A549 (cell line): ENCODE results near the gene NELFB. TPM values are rescaled to one million over a fixed set of nuclear protein-coding genes. Genes with fewer than 3 reads are reported as not detected.

Experiments used
- ATAC-seq, 2 experiments: fragments of 200-7000 bp in 1 of 2; fragments of >200 bp in 1 of 2; cut with Nextera tagmentation in 1 of 2; cut with Tn5 transposase in 1 of 2; 3 replicates each; pipeline versions ENCODE4 v1.8.0 to v1.9.1; 2018 to 2020; ENCODE audit warnings: mild to moderate bottlenecking in 1 of 2, moderate library complexity in 1 of 2
- CTCF ChIA-PET: fragments of 300-600 bp; sonication (Branson Sonifier 250); formaldehyde crosslinking; extraction: SDS; loops from one replicate; lab custom pipeline; 2021; ENCODE audit warnings: antibody characterized with exemption, inconsistent platforms; lab: Yijun Ruan, JAX
- POLR2A ChIA-PET: fragments of 350-600 bp; formaldehyde crosslinking; extraction: SDS; loops from one replicate; lab custom pipeline; 2021; ENCODE audit warnings: antibody characterized with exemption, inconsistent platforms; lab: Yijun Ruan, JAX
- DNase-seq, 2 experiments: peaks; one replicate each; pipeline versions ENCODE4 v3.0.0 to v3.0.0-alpha.2; 2011 to 2016; ENCODE audit warnings: low read depth in 1 of 2, low spot score in 1 of 2
- FAIRE-seq: peaks from 2 replicates; lab custom pipeline; 2011; peaks lifted over from hg19 to GRCh38; lab: Jason Lieb, UNC
- H3K27ac ChIP-seq, 2 experiments: fragments of >200 bp; sonication (Bioruptor Twin); formaldehyde crosslinking; 3 replicates each; pipeline ENCODE4 v1.5.1; 2016 to 2017
- H3K4me1 ChIP-seq: fragments of >200 bp; sonication (Bioruptor Twin); formaldehyde crosslinking; 3 replicates; pipeline ENCODE4 v1.6.1; 2016
- H3K4me2 ChIP-seq: fragments of >200 bp; sonication (Bioruptor Twin); formaldehyde crosslinking; 3 replicates; pipeline ENCODE4 v1.6.1; 2016
- H3K4me3 ChIP-seq: fragments of >200 bp; sonication (Bioruptor Twin); formaldehyde crosslinking; 3 replicates; pipeline ENCODE4 v1.5.1; 2016
- H3K9me3 ChIP-seq: fragments of >200 bp; sonication (Bioruptor Twin); formaldehyde crosslinking; 3 replicates; pipeline ENCODE4 v1.6.1; 2016
- BHLHE40 ChIP-seq: IDR thresholded peaks from 2 replicates; pipeline ENCODE4 v1.6.1; 2012; ENCODE audit warnings: low read depth, low read length, inconsistent platforms
- CBX8 ChIP-seq: fragments of 200-600 bp; sonication (generic); IDR thresholded peaks from 2 replicates; pipeline ENCODE4 v1.6.1; 2016
- CEBPB ChIP-seq, 2 experiments: fragments of >200 bp in 1 of 2; sonication (Bioruptor Twin) in 1 of 2; formaldehyde crosslinking in 1 of 2; IDR thresholded peaks; 2 replicates each; pipeline ENCODE4 v1.6.1; 2012 to 2016
- CHD4 ChIP-seq: fragments of 200-600 bp; sonication (generic); IDR thresholded peaks from 2 replicates; pipeline ENCODE4 v1.6.1; 2016; ENCODE audit warnings: antibody characterized with exemption, mild to moderate bottlenecking, borderline replicate concordance
- FOXS1 ChIP-seq: fragments of 250-450 bp; sonication (Bioruptor Pico); IDR thresholded peaks from 2 replicates; pipeline ENCODE4 v1.5.0; 2020; ENCODE audit warnings: mild to moderate bottlenecking, moderate library complexity
- HEYL ChIP-seq: fragments of 250-450 bp; sonication (Bioruptor Pico); IDR thresholded peaks from 2 replicates; pipeline ENCODE4 v1.8.0; 2021; ENCODE audit warnings: mild to moderate bottlenecking, moderate library complexity
- HOXA7 ChIP-seq: fragments of 250-450 bp; sonication (Bioruptor Pico); IDR thresholded peaks from 2 replicates; pipeline ENCODE4 v1.5.0; 2020; ENCODE audit warnings: mild to moderate bottlenecking, moderate library complexity
- HOXB13 ChIP-seq: fragments of 250-450 bp; sonication (Bioruptor Pico); IDR thresholded peaks from 2 replicates; pipeline ENCODE4 v1.5.0; 2020; ENCODE audit warnings: low read depth, mild to moderate bottlenecking, moderate library complexity
- HOXB5 ChIP-seq: fragments of 250-450 bp; sonication (Bioruptor Pico); IDR thresholded peaks from 2 replicates; pipeline ENCODE4 v1.5.0; 2020; ENCODE audit warnings: mild to moderate bottlenecking, moderate library complexity
- KDM5A ChIP-seq: fragments of 200-600 bp; sonication (generic); IDR thresholded peaks from 2 replicates; pipeline ENCODE4 v1.6.1; 2016; ENCODE audit warnings: antibody characterized with exemption, mild to moderate bottlenecking
- MAFK ChIP-seq: fragments of 450-650 bp; IDR thresholded peaks from 2 replicates; pipeline ENCODE4 v1.6.1; 2014; ENCODE audit not compliant: partially characterized antibody
- MYC ChIP-seq: IDR thresholded peaks from 2 replicates; pipeline ENCODE4 v1.6.1; 2012; ENCODE audit warnings: mild to moderate bottlenecking, inconsistent platforms, low read length, improper control_type of control experiment, borderline replicate concordance
- NFE2L2 ChIP-seq: fragments of 150-350 bp; conservative IDR thresholded peaks from 2 replicates; pipeline ENCODE4 v1.6.1; 2014; ENCODE audit warnings: low read length
- NPAS2 ChIP-seq: fragments of 250-450 bp; sonication (Bioruptor Pico); IDR thresholded peaks from 2 replicates; pipeline ENCODE4 v1.8.0; 2022; ENCODE audit warnings: mild to moderate bottlenecking, moderate library complexity, borderline replicate concordance
- NR3C1 ChIP-seq: fragments of >200 bp; sonication (Bioruptor Twin); formaldehyde crosslinking; IDR thresholded peaks from 3 replicates; pipeline ENCODE4 v1.6.1; 2017
- POLR2A ChIP-seq: IDR thresholded peaks from 2 replicates; pipeline ENCODE4 v1.6.1; 2012; ENCODE audit warnings: mild to moderate bottlenecking, low read length
- POLR2AphosphoS2 ChIP-seq: conservative IDR thresholded peaks from 2 replicates; pipeline ENCODE4 v1.6.1; 2012; ENCODE audit warnings: low read length, improper control_type of control experiment, inconsistent platforms
- RAD21 ChIP-seq, 2 experiments: fragments of >200 bp in 1 of 2; sonication (Bioruptor Twin) in 1 of 2; formaldehyde crosslinking in 1 of 2; IDR thresholded peaks in 1 of 2; conservative IDR thresholded peaks in 1 of 2; 2 replicates in 1 of 2; 3 replicates in 1 of 2; pipeline ENCODE4 v1.6.1; 2012 to 2018; ENCODE audit warnings: inconsistent platforms in 1 of 2
- RCOR1 ChIP-seq: fragments of 150-350 bp; IDR thresholded peaks from 2 replicates; pipeline ENCODE4 v1.6.1; 2014; ENCODE audit warnings: antibody characterized with exemption, low read length, low read depth
- SMC3 ChIP-seq: fragments of >200 bp; sonication (Bioruptor Twin); formaldehyde crosslinking; IDR thresholded peaks from 3 replicates; pipeline ENCODE4 v1.6.1; 2018; ENCODE audit warnings: inconsistent platforms
- TFCP2L1 ChIP-seq: fragments of 250-450 bp; sonication (Bioruptor Pico); IDR thresholded peaks from 2 replicates; pipeline ENCODE4 v1.5.0; 2021; ENCODE audit warnings: mild to moderate bottlenecking
- TP53 ChIP-seq: fragments of 250-450 bp; sonication (Bioruptor Pico); IDR thresholded peaks from 2 replicates; pipeline ENCODE4 v1.5.0; 2021; ENCODE audit warnings: mild to moderate bottlenecking, moderate library complexity
- ZC3H11A ChIP-seq: fragments of 450-650 bp; IDR thresholded peaks from 2 replicates; pipeline ENCODE4 v1.6.1; 2014; ENCODE audit warnings: antibody characterized with exemption, mild to moderate bottlenecking
- ZNF302 ChIP-seq: fragments of 250-450 bp; sonication (Bioruptor Pico); IDR thresholded peaks from 2 replicates; pipeline ENCODE4 v1.9.0; 2021; ENCODE audit warnings: inconsistent platforms, mild to moderate bottlenecking, moderate library complexity
- ZSCAN20 ChIP-seq: fragments of 250-450 bp; sonication (Bioruptor Pico); IDR thresholded peaks from 2 replicates; pipeline ENCODE4 v1.8.0; 2022; ENCODE audit warnings: mild to moderate bottlenecking, moderate library complexity
- WGBS: methylation state at CpG from one replicate; pipeline ENCODE4 v1.1.6; 2017; ENCODE audit errors: missing lambda C conversion rate; 5-methylcytosine and 5-hydroxymethylcytosine counted together
- polyA plus RNA-seq, 4 experiments: library from polyadenylated mRNA; depleted of rRNA in 3 of 4; stranded (reverse); fragments of >200 nt; fragmentation: RNase III in 1 of 4; extraction: RNeasy Plus Mini Kit Qiagen cat#74134 plus additional on column Dnase treatment in 1 of 4; gene quantifications; 2 replicates in 3 of 4; 3 replicates in 1 of 4; pipeline ENCODE4 v1.2.3, GENCODE V29; 2011 to 2017
- TF ChIP-seq, protein P1 (sequence below): fragments of >200 bp; sonication (Bioruptor Twin); formaldehyde crosslinking; IDR thresholded peaks from 2 replicates; pipeline ENCODE4 v1.6.1; 2016
- TF ChIP-seq, protein P2 (sequence below): fragments of >200 bp; sonication (Bioruptor Twin); formaldehyde crosslinking; IDR thresholded peaks from 3 replicates; pipeline ENCODE4 v1.6.1; 2016
- TF ChIP-seq, protein P3 (sequence below): IDR thresholded peaks from 2 replicates; pipeline ENCODE4 v1.6.1; 2012

Gene NELFB
- polyA plus RNA-seq, 2 of the 4 experiments (the other 2 are of a cell fraction) = 31.8 to 45.3 TPM

DNA sequence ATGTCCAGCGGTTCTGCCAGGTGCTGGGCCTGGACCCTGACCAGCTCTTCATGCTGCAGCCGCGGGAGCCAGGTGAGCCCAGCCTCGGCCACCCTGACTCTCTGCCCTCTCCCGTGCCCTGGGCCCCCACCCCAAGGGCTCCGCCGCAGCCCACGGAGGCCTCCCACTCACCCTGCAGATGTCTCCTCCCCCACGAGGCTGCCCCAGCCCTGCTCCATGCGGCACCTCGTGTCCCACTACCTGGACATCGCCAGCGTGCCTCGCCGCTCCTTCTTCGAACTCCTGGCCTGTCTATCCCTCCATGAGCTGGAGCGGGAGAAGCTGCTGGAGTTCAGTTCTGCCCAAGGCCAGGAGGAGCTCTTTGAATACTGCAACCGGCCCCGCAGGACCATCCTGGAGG, 40.5 kb upstream of the NELFB start (continued):
- TF ChIP-seq HOXB5 (CRISPR knock-in tag) (no peak), ZSCAN20 (CRISPR knock-in tag) (no peak), NR3C1 (no peak), BHLHE40 (no peak), TFCP2L1 (CRISPR knock-in tag) (no peak), HEYL (CRISPR knock-in tag) (no peak), FOXS1 (CRISPR knock-in tag) (no peak), CBX8 (no peak), HOXA7 (no peak)

DNA sequence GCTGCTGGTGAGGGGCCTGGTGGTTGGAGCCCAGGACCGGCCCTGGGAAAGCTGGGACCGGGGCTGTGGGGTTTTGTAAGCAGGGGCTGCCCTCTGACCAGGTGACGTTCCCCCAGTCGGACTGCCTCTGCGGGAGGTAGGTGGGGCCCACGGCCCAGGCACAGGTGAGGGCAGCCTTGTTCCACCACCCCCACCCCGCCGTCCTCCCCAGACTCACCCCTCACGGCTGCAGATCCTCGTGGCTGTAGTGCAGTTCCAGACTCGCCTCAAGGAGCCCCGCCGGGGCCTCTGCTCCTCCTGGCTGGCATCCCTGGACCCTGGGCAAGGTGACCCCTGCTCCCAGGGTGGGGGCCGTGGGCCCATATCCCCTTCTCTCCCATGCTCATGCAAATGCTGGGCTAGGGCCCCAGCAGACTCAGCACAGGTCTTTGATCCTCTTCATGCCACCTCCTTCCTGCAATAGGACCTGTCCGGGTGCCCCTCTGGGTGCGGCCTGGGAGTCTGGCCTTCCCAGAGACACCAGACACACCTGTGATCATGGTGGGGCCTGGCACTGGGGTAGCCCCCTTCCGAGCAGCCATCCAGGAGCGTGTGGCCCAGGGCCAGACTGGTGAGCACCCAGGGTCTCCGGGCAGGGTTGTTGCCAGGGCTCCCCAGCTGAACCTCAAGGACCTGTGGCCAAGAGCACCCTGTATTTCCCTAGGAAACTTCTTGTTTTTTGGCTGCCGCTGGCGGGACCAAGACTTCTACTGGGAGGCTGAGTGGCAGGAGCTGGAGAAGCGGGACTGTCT, 39.7 kb upstream of the NELFB start:
- no peaks in the 10 kb centered on the region for H3K9me3 ChIP-seq
- FAIRE-seq (no peak), ATAC-seq (no peak), DNase-seq (no peak)
- 92% methylated on average over 10 of the region's 22 CpGs for WGBS
- no peak overlapping the region for H3K4me2 ChIP-seq
- no peak overlapping the region for H3K27ac ChIP-seq
- no peak overlapping the region for H3K4me3 ChIP-seq
- POLR2A ChIA-PET = no interaction called here
- H3K4me1 ChIP-seq = peaks cover 26% of the 10 kb centered on the region
- CTCF ChIA-PET = interaction anchor here (0.9 to 9.9 kb wide), 8 partner anchors 7 to 186 kb away, joined by 3 to 71 read pairs (median 5); partner anchors contain the start of genes CYSRT1, RNF224, TPRN and TUBB4B
- TF ChIP-seq NPAS2 (CRISPR knock-in tag) = no peak
- TF ChIP-seq, protein P1, sequence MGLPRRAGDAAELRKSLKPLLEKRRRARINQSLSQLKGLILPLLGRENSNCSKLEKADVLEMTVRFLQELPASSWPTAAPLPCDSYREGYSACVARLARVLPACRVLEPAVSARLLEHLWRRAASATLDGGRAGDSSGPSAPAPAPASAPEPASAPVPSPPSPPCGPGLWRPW = no peak
- TF ChIP-seq HOXB13 (CRISPR knock-in tag) = no peak
- TF ChIP-seq SMC3 = no peak
- no peak for TF ChIP-seq ZSCAN20 (CRISPR knock-in tag)
- no peak for TF ChIP-seq ZC3H11A
- TF ChIP-seq CHD4 = no peak
- no peak for TF ChIP-seq ZNF302 (CRISPR knock-in tag)
- no peak for TF ChIP-seq MAFK
- no peak for TF ChIP-seq NFE2L2
- TF ChIP-seq, protein P2, sequence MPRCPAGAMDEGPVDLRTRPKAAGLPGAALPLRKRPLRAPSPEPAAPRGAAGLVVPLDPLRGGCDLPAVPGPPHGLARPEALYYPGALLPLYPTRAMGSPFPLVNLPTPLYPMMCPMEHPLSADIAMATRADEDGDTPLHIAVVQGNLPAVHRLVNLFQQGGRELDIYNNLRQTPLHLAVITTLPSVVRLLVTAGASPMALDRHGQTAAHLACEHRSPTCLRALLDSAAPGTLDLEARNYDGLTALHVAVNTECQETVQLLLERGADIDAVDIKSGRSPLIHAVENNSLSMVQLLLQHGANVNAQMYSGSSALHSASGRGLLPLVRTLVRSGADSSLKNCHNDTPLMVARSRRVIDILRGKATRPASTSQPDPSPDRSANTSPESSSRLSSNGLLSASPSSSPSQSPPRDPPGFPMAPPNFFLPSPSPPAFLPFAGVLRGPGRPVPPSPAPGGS = no peak
- no peak for TF ChIP-seq CEBPB (IDR thresholded peaks at IDR 0.05)
- no peak for TF ChIP-seq KDM5A
- no peak for TF ChIP-seq RCOR1
- TF ChIP-seq POLR2AphosphoS2 = no peak
- TF ChIP-seq, protein P3, sequence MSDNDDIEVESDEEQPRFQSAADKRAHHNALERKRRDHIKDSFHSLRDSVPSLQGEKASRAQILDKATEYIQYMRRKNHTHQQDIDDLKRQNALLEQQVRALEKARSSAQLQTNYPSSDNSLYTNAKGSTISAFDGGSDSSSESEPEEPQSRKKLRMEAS = no peak
- no peak for TF ChIP-seq MYC
- no peak for TF ChIP-seq TP53 (CRISPR knock-in tag)
- no peak for TF ChIP-seq POLR2A
- no peak for TF ChIP-seq RAD21 (conservative IDR thresholded peaks at IDR 0.05 in 1 of 2, IDR thresholded peaks at IDR 0.05 in 1 of 2)
- TF ChIP-seq, all 56 proteins: peak for 0
